GM21526 (cell line): Measurements from ENCODE around the gene C1orf226.
"Not testable (repeated sequence)": the region's sequence is repeated elsewhere in the genome, so short reads cannot be mapped to it uniquely, and the experiment has no call there.

Experiments used
- ATAC-seq: cut with Tn5 transposase; IDR thresholded peaks from one replicate; pipeline ENCODE4 v1.9.1; 2021; ENCODE audit warnings: moderate library complexity; ENCODE audit not compliant: unreplicated experiment, low FRiP score

The C1orf226 gene

GRCh38 chr1:162400790-162401355 is 19.3 kb downstream of the C1orf226 start:
- no peak for ATAC-seq

DNA sequence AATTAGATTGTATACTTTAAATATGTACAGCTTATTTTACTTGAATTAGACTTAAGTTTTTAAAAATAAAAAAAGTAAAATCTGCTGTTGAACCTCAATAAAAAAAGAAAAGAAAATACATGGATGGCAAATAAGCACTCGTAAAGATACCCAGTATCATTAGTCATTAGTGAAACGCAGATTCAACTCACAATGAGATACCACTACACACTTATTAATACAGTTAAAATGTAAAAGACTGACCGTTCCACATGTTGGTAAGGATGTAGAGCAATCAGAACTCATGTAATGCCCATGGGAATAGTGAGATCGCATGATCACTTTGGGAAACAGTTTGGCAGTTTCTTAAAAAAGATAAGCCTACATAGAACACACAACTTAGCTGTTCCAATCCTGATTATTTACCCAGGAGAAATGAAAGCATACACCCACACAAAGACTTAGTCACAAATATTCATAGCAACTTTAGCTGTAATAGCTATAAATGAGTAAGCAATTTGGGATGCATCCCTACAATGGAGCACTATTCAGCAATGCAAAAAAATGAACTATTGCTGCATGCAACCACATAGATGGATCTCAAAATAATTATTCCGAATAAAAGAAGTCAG is 23.1 kb downstream of the C1orf226 start:
- no peak for ATAC-seq

DNA sequence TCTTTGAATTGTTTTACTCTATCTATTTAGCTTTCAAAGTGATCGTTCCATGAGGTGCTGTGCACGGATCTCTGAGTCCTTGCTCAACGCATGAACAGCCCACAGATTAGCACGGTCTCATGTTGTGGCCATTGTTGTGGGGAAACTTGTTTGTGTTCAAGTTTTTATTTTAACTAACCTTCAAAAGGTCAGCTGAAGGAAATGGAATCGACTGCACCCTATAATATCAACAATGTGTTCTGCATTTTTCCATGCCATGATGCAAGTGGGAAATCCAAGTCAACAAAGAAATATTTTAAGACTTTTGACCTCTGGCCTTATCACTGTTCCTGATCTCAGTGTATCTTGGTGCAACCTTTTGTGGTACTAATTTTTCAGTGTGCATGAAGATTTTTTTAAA is 24.3 kb downstream of the C1orf226 start:
- ATAC-seq = no peak

DNA sequence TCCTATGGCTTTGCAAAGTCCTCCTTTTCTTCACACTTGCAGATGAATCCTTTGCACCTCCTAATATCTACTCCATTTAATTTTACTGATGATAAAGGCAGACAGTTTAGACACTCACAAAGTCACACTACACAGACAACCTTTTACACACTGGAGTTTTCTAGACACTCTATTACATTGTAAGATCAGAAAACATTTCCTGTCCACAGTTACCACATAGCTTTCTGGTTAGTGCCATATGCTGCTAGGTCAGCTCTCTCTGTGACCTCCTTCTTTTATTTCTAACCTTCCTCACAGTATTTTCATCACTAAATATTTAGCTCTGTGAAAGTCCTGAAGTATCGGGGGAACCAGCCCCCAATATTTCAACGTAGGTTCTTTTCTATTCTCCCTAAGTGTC is 25.3 kb downstream of the C1orf226 start:
- no peak for ATAC-seq

GRCh38 chr1:162407539-162407938 is 26.0 kb downstream of the C1orf226 start:
- no peak for ATAC-seq

DNA sequence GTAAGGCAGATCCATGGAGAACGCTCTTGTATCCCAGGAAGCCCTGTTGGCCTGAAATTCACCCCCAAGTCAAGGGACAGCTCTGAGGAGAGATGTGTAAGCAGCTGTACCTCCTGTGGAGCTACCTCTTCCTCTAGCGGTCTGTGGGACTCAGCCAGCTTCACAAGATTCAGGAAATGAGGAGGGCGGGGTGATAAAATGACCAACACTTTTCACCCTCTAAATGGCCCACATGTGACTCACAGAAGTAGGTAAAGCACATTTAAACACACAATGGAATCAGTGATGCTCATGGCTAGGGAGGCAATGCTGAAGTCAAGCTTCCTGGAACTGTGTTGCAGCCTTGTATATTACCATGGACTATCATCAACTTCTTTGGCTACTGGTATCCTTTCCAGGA is 30.5 kb downstream of the C1orf226 start, which contains the start of gene SH2D1B:
SH2D1B (minus strand) TSS at position 135 of the 400 bp plus-strand sequence; CDS start at position 15, 120 bp downstream.
- no peak for ATAC-seq

- ATAC-seq = no peak
These were observed 34.7 kb downstream of the C1orf226 start for GRCh38 chr1:162416215-162416614.

- ATAC-seq = no peak
These were observed 35.4 kb downstream of the C1orf226 start for GRCh38 chr1:162416909-162417308.

- no peak for ATAC-seq
These were observed 36.1 kb downstream of the C1orf226 start for GRCh38 chr1:162417650-162418049.

GRCh38 chr1:162418584-162418983 is 37.1 kb downstream of the C1orf226 start:
- not testable (repeated sequence) for ATAC-seq

DNA sequence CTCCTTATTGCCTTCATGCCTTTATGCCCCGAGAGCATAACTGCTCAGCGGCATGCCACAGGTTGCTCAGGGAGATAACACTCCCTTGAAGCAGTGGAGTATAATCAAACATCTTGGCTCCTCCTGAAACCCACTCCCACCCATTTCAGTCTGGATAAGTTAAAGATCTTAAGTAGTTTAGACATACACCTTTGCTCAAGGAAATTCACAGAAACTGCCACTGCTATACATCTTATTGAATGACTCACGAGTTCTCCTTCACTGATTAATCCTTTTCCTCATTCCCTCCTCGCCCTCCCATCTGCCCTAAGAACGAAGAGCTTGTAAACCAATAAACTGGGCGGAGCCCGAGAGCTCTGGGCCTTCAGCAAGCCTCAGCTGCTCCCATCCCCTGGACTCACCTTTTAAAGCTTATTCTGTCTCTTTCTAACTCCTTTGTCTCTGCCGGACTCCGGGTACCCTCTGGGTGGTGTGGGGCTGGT is 38.0 kb downstream of the C1orf226 start:
- ATAC-seq = not testable (repeated sequence)

DNA sequence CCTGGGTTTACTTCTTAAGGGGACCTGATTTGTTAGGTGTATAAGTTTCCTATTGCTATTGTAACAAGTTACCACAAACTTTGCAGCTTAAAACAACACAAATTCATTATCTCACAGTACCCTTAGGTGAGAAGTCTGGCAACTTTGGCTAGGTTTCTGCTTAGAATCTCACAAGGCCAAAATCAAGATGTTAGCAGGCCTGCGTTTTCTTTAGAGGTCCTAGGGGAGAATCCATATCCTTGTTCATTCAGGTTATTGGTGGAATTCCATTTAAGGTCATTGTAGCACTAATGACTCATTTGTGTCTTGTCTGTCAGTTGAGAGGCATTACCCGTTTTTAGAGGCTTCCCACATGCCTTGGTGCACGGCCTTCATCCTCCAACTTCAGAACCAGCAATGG is 38.6 kb downstream of the C1orf226 start:
- no peak for ATAC-seq

GRCh38 chr1:162421258-162422164 is 40.0 kb downstream of the C1orf226 start:
- no peak for ATAC-seq

DNA sequence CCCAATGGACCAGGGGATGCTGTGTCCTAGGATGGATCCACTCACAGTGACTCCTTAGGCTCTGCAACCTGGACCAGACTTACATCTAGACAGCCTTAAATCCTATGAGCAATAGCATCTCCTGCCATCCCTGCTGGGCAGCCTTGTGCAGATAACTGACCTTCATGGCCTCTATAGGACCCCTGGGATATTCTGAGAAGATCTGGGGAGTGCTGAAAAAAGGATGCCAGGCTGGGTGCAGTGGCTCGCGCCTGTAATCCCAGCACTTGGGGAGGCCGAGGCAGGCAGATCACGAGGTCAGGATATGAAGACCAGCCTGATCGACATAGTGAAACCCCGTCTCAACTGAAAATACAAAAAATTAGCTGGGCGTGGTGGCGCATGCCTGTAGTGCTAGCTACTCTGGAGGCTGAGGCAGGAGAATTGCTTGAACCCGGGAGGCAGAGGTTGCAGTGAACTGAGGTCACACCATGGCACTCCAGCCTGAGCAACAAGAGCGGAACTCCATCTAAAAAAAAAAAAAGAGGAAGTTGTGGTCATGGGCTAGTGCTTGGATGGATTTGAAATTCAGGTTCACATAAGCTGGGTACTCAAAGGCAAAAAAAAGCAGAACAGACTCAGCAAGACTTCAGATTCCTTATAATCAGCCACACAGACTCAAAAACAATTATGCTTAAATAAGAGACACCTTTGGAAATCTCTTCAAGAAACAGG is 41.3 kb downstream of the C1orf226 start:
- no peak for ATAC-seq

DNA sequence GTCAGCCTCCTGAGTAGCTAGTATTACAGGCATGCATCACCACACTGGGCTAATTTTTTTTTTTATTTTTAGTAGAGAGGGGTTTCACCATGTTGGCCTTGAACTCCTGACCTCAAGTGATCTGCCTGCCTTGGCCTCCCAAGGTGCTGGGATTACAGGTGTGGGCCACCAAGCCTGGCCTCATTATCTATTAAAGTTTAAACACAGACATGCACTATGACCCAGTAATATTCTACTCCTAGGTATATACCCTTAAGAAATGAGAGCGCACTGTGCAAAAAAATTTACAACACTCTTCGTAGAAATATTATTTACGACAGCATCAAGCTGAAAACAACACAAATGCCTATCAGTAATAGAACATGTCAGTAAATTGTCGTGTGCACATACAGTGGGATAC is 49.1 kb downstream of the C1orf226 start:
- no peak for ATAC-seq

DNA sequence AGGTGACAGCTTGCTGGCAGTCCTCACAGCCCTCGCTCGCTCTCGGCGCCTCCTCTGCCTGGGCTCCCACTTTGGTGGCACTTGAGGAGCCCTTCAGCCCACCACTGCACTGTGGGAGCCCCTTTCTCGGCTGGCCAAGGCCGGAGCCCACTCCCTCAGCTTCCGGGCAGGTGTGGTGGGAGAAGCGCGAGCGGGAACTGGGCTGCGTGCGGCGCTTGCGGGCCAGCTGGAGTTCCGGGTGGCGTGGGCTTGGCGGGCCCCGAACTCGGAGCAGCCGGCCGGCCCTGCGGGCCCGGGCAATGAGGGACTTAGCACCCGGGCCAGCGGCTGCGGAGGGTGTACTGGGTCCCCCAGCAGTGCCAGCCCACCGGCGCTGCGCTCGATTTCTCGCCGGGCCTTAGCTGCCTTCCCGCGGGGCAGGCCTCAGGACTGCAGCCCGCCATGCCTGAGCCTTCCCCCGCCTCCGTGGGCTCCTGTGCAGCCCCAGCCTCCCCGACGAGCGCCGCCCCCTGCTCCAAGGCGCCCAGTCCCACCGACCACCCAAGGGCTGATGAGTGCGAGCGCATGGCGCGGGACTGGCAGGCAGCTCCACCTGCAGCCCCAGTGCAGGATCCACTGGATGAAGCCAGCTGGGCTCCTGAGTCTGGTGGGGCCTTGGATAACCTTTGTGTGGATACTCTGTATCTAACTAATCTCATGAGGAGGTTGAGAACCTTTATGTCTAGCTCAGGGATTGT is 51.6 kb downstream of the C1orf226 start:
- not testable (repeated sequence) for ATAC-seq
